ENCODE data around the gene ADARB2. TPM values are rescaled to one million over a fixed set of nuclear protein-coding genes. Genes with fewer than 3 reads are reported as not detected.

ADARB2 gene
- total RNA-seq, 2 experiments from 2014 or later, result 1.3 to 1.4 TPM

DNA sequence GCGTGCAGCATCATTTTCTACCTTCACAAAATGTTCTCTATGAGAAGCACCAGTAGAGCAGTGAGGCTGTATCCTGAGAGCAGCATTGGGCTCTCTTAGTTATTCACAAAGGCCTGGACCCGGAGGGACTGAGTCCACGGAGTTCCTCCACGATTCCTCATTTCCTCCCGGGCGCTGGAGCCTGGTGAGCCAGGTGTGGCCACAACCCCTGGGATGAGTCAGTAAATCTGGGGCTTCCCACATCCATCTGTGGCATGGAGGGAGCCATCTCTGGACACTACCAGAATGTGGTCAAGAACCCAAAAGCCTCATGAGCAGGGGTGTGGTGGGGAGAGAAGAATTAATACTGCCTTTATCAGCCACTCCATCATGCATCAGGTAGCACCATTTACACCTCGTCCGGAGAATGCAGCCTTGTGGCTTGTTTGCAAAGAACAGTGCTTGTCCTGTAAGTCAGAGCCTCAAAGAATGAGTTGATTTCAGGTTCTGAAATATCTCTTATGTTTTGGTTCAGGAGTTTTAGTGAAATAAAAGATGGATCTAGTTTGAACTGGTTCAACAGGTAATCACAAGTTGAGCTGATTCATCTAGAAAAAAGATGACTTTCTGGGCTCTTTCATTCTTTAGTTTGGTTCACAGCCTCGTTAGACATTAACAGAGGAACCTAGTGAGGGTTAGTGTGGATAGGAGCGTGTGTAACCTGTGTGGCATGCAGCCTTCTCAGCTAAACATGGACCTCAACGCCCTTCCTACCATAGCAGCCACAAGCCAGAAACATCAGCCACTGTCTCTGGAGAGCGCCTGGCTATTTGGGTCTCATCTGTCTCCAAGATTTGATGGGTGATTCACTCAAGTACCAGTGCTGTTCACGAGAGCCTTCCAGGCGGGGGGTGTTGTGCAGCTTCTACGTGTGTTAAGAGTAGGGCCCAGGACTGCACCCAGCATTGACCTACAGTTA, 586.0 kb downstream of the ADARB2 start:
- Mint-ChIP-seq H3K4me1 (ENCODE audit: low read depth) (peaks cover 4% of the 10 kb centered on the region), H3K27me3 (ENCODE audit: low read depth) (peaks cover 7% of the 10 kb centered on the region), H3K36me3 (ENCODE audit: low read depth) (peaks cover 4% of the 10 kb centered on the region), H3K27ac (no peak overlapping the region), H3K4me3 (no peak overlapping the region), H3K9me3 (peaks cover 3% of the 10 kb centered on the region)
- intact Hi-C loops (cut with micrococcal nuclease), result no loop called here
- DNase-seq, result no peak
- CTCF ChIA-PET, result no interaction called here

- Mint-ChIP-seq H3K27me3 (ENCODE audit: low read depth) (peaks cover 7% of the 10 kb centered on the region), H3K4me1 (ENCODE audit: low read depth) (peaks cover 4% of the 10 kb centered on the region), H3K4me3 (no peak overlapping the region), H3K27ac (no peak overlapping the region), H3K36me3 (ENCODE audit: low read depth) (peaks cover 4% of the 10 kb centered on the region), H3K9me3 (peaks cover 5% of the 10 kb centered on the region)
- CTCF ChIA-PET, result no interaction called here
- DNase-seq, result no peak
- intact Hi-C loops (cut with micrococcal nuclease), result no loop called here
These were observed 586.7 kb downstream of the ADARB2 start for GRCh38 chr10:1150638-1150955.

DNA sequence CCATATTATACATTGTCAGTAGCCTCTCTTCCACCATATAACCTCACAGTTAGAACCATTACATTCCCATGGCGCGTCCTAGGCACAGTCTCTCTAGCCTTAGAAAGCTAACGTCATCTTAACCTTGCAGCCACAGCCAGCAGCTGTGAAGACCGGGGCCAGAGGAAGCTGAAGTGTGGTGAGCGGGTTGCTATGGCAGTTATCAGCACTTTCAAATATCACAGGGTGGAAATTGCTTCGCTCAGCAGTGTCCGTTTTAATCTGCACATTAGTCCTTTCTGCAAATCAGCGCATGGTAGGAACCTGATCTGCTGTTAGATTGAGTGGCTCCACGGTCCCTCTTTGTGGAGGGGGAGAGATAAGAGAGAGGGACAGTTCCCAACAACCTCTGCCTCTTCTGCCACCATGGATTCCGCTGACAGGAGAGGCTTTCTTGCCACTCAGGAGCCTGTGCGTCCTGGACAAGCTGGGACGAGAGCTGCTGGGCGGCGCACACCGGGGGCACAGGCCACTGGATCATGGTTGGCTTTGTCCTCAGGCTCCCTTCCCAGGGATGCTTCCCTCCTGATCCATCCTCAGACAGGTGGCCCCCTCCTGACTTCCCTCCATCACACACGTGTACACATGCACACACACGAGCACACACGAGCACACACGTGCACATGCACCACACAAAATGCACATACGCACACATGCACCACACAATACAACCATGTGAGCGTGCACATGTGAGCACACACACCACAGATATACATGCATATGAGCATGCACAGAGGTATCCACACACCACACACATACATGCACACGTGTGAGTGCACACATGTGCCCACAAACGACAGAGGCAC, 587.3 kb downstream of the ADARB2 start:
- intact Hi-C loops (cut with micrococcal nuclease), result no loop called here
- no peak overlapping the region for H3K4me3 Mint-ChIP-seq
- peaks cover 7% of the 10 kb centered on the region for H3K27me3 Mint-ChIP-seq (ENCODE audit: low read depth)
- H3K4me1 Mint-ChIP-seq (ENCODE audit: low read depth), result peaks cover 4% of the 10 kb centered on the region
- H3K9me3 Mint-ChIP-seq, result peaks cover 5% of the 10 kb centered on the region
- no peak overlapping the region for H3K27ac Mint-ChIP-seq
- H3K36me3 Mint-ChIP-seq (ENCODE audit: low read depth), result peaks cover 4% of the 10 kb centered on the region
- CTCF ChIA-PET, result no interaction called here
- DNase-seq, result no peak

GRCh38 chr10:1148855-1149605, 588.3 kb downstream of the ADARB2 start:
- Mint-ChIP-seq H3K4me3 (no peak overlapping the region), H3K36me3 (ENCODE audit: low read depth) (peaks cover 4% of the 10 kb centered on the region), H3K4me1 (ENCODE audit: low read depth) (peaks cover 4% of the 10 kb centered on the region), H3K27me3 (ENCODE audit: low read depth) (peaks cover 7% of the 10 kb centered on the region), H3K27ac (no peak overlapping the region), H3K9me3 (peaks cover 5% of the 10 kb centered on the region)
- intact Hi-C loops (cut with micrococcal nuclease), result no loop called here
- CTCF ChIA-PET, result no interaction called here
- no peak for DNase-seq

DNA sequence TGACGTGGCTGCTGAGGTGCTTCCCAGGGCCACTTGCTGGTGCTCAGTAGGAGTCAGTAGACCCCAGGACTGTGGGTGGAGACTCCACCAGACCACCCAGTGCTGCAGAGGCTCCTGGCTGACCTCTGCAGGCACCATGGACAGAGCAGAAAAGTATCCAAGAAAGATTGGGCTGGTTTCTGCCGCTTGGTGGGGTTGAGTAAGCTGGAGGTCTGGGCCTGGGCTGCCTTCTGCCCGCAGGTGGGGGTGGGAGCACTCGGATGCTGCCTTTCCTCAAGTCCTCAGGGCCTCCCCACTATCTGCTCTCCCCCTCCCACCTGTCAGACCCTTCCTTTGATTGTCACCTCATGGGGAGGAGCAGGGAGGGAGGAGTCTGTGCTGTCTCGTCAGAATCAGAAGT, 589.5 kb downstream of the ADARB2 start:
- CTCF ChIA-PET, result interaction anchor here (0.7 kb wide), 1 partner anchor 1384 kb away, joined by 3 read pairs; no protein-coding TSS in a partner anchor
- no peak overlapping the region for H3K4me3 Mint-ChIP-seq
- H3K27me3 Mint-ChIP-seq (ENCODE audit: low read depth), result peaks cover 7% of the 10 kb centered on the region
- peaks cover 4% of the 10 kb centered on the region for H3K4me1 Mint-ChIP-seq (ENCODE audit: low read depth)
- intact Hi-C loops (cut with micrococcal nuclease), result no loop called here
- peaks cover 5% of the 10 kb centered on the region for H3K9me3 Mint-ChIP-seq
- H3K36me3 Mint-ChIP-seq (ENCODE audit: low read depth), result peaks cover 4% of the 10 kb centered on the region
- H3K27ac Mint-ChIP-seq, result no peak overlapping the region
- DNase-seq, result no peak

DNA sequence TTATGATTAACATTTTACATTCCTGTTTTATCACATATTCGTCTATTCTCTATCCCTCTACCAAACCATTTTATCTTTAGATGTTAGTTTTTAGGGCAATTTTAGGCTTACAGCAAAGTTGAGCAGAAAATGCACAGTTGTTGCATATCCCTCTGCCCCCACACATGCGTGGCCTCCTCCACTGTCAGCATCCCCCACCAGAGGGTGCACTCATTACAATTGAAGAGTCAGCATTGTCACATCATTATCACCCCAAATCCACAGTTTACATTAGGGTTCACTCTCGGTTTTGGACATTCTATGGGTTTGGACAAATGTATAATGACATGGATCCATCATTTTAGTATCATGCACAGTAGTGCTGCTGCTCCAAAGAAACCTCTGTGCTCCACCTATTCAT, 594.7 kb downstream of the ADARB2 start:
- Mint-ChIP-seq H3K9me3 (peaks cover 22% of the 10 kb centered on the region), H3K27me3 (ENCODE audit: low read depth) (peaks cover 4% of the 10 kb centered on the region), H3K36me3 (ENCODE audit: low read depth) (peaks cover 4% of the 10 kb centered on the region), H3K27ac (no peak overlapping the region), H3K4me3 (no peak overlapping the region), H3K4me1 (ENCODE audit: low read depth) (no peaks in the 10 kb centered on the region)
- intact Hi-C loops (cut with micrococcal nuclease), result loop anchor here (5.0 kb wide), 1 partner anchor 245 kb away; no protein-coding TSS in a partner anchor
- DNase-seq, result peak; percentile 40
- CTCF ChIA-PET, result no interaction called here

DNA sequence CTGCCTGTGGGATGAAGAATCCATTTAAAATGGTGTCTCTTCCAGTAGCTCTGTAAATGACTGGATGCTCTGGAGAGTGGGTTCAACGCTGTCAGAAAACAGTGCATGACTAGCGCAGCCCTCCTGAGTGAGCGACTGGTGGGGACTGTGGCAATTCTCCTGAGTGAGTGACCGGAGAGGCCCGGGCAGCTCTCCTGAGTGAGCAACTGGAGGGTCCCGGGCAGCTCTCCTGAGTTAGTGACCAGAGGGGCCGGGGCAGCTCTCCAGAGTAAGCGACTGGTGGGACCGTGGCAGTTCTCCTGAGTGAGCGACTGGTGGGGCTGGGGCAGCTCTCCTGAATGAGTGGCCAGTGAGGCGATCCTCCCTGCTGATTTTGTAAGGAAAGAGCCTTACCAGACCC, 595.6 kb downstream of the ADARB2 start:
- H3K4me3 Mint-ChIP-seq, result no peak overlapping the region
- no peak for DNase-seq
- intact Hi-C loops (cut with micrococcal nuclease), result loop anchor here (5.0 kb wide), 1 partner anchor 246 kb away; no protein-coding TSS in a partner anchor
- H3K36me3 Mint-ChIP-seq (ENCODE audit: low read depth), result no peaks in the 10 kb centered on the region
- H3K9me3 Mint-ChIP-seq, result peaks cover 19% of the 10 kb centered on the region
- H3K27ac Mint-ChIP-seq, result no peak overlapping the region
- no peaks in the 10 kb centered on the region for H3K4me1 Mint-ChIP-seq (ENCODE audit: low read depth)
- no peaks in the 10 kb centered on the region for H3K27me3 Mint-ChIP-seq (ENCODE audit: low read depth)
- CTCF ChIA-PET, result interaction anchor here (0.6 kb wide), 1 partner anchor 48 kb away, joined by 3 read pairs; no protein-coding TSS in a partner anchor

DNA sequence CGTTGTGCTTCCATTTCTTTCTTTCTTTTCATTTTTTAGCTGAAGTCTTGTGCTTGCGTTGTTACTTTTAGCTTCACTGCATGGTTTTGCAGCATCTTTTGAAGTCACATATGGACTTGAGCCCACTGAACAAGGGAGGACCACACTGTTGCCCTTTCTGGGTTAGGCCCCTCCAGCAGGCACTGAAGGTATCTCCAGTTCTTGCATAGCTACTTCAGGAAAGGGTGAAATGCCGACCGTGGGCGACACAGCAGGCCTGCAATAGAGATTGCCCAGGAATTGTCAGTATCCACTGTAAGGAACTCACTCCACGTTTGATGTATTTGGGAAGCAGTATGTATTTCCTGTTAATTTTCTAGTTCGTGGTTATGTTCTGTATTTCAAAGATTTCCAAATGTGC, 596.1 kb downstream of the ADARB2 start:
- Mint-ChIP-seq H3K27me3 (ENCODE audit: low read depth) (no peaks in the 10 kb centered on the region), H3K36me3 (ENCODE audit: low read depth) (no peaks in the 10 kb centered on the region), H3K4me3 (no peak overlapping the region), H3K4me1 (ENCODE audit: low read depth) (no peaks in the 10 kb centered on the region), H3K9me3 (peaks cover 19% of the 10 kb centered on the region), H3K27ac (no peak overlapping the region)
- CTCF ChIA-PET, result no interaction called here
- DNase-seq, result no peak
- intact Hi-C loops (cut with micrococcal nuclease), result loop anchor here (5.0 kb wide), 1 partner anchor 246 kb away; no protein-coding TSS in a partner anchor

GRCh38 chr10:1138529-1138928, 598.8 kb downstream of the ADARB2 start:
- Mint-ChIP-seq H3K9me3 (peaks cover 17% of the 10 kb centered on the region), H3K4me1 (ENCODE audit: low read depth) (peaks cover 4% of the 10 kb centered on the region), H3K4me3 (no peak overlapping the region), H3K27ac (no peak overlapping the region), H3K36me3 (ENCODE audit: low read depth) (no peaks in the 10 kb centered on the region), H3K27me3 (ENCODE audit: low read depth) (no peaks in the 10 kb centered on the region)
- intact Hi-C loops (cut with micrococcal nuclease), result no loop called here
- no peak for DNase-seq
- CTCF ChIA-PET, result no interaction called here

- Mint-ChIP-seq H3K36me3 (ENCODE audit: low read depth) (no peaks in the 10 kb centered on the region), H3K27me3 (ENCODE audit: low read depth) (no peaks in the 10 kb centered on the region), H3K27ac (no peak overlapping the region), H3K4me3 (no peak overlapping the region), H3K4me1 (ENCODE audit: low read depth) (peaks cover 5% of the 10 kb centered on the region), H3K9me3 (peaks cover 17% of the 10 kb centered on the region)
- intact Hi-C loops (cut with micrococcal nuclease), result no loop called here
- CTCF ChIA-PET, result no interaction called here
- DNase-seq, result no peak
These were observed 599.7 kb downstream of the ADARB2 start for GRCh38 chr10:1137499-1138163.

- Mint-ChIP-seq H3K4me3 (no peak overlapping the region), H3K9me3 (peaks cover 17% of the 10 kb centered on the region), H3K27ac (no peak overlapping the region), H3K36me3 (ENCODE audit: low read depth) (peaks cover 4% of the 10 kb centered on the region), H3K4me1 (ENCODE audit: low read depth) (peaks cover 5% of the 10 kb centered on the region), H3K27me3 (ENCODE audit: low read depth) (no peaks in the 10 kb centered on the region)
- CTCF ChIA-PET, result no interaction called here
- no peak for DNase-seq
- intact Hi-C loops (cut with micrococcal nuclease), result no loop called here
These were observed 601.1 kb downstream of the ADARB2 start for GRCh38 chr10:1136268-1136667.

DNA sequence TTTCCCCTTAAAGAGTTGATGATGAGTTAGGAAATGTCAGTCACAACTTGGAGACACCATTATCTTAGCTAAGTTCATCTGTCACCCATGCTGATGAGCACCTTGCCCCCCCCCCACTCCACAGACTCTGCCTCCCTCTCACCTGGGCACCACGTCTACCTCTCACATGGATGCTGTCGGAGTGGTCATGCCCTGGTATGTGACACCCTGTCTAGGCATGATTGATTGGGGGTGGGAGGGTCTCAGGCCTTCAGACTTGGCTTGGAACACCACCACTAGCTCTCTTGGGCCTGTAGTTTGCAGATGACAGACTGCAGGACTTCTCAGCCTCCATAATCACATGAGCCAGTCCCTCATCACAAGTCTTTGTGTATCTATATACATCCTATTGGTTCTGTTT, 603.2 kb downstream of the ADARB2 start:
- peaks cover 21% of the 10 kb centered on the region for H3K36me3 Mint-ChIP-seq (ENCODE audit: low read depth)
- no peak overlapping the region for H3K27ac Mint-ChIP-seq
- no peaks in the 10 kb centered on the region for H3K27me3 Mint-ChIP-seq (ENCODE audit: low read depth)
- H3K4me1 Mint-ChIP-seq (ENCODE audit: low read depth), result peaks cover 5% of the 10 kb centered on the region
- no peak for DNase-seq
- CTCF ChIA-PET, result no interaction called here
- peaks cover 11% of the 10 kb centered on the region for H3K9me3 Mint-ChIP-seq
- intact Hi-C loops (cut with micrococcal nuclease), result no loop called here
- H3K4me3 Mint-ChIP-seq, result no peak overlapping the region

Data from activated naive CD4-positive, alpha-beta T cell treated with anti-CD3 and anti-CD28 coated beads for 36 hours (primary cell).